Liver (tissue), 2 donors: ENCODE measurements around the gene SYNDIG1.

ENCODE experiments used
- EGR1 ChIP-seq, 2 donors: IDR thresholded peaks; 2 replicates each; pipeline ENCODE4 v1.6.1; 2016 to 2018; ENCODE audit warnings: antibody characterized with exemption in 2 of 2, low read depth in 2 of 2
- RAD21 ChIP-seq, 2 donors: IDR thresholded peaks; 2 replicates each; pipeline ENCODE4 v1.6.1; 2016; ENCODE audit warnings: antibody characterized with exemption in 2 of 2, mild to moderate bottlenecking in 2 of 2
- YY1 ChIP-seq: IDR thresholded peaks from 2 replicates; pipeline ENCODE4 v1.6.1; 2016; ENCODE audit warnings: antibody characterized with exemption, mild to moderate bottlenecking
- TF ChIP-seq, protein P1 (sequence below): IDR thresholded peaks from 2 replicates; pipeline ENCODE4 v1.6.1; 2016; ENCODE audit warnings: antibody characterized with exemption
- TF ChIP-seq, protein P2 (sequence below): IDR thresholded peaks from 2 replicates; pipeline ENCODE4 v1.6.1; 2016; ENCODE audit warnings: antibody characterized with exemption
- donor health status: healthy.

DNA sequence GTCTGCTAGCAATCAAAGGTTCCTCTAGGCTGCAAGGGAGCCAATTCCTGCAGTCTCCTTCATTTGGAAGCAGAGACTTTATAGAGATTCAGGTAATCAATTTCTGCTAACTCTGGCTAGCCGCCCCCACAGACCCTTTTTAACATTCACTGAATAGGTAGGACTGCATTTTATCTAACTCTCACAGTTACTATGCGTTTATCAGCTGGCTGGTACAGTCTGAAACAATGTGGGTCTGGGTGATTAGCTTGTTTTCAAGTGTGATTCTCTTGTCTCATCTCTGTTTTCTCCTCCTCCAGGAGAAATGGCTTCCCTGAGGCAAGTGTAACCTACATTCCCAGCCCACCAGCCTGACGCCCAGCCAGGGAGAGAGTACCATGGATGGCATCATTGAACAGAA is 73.3 kb downstream of the SYNDIG1 start:
- TF ChIP-seq RAD21 (IDR thresholded peaks at IDR 0.05) (no peak), YY1 (no peak), EGR1 (IDR thresholded peaks at IDR 0.05; ENCODE audit: low read depth in 2 of 2) (no peak)
- TF ChIP-seq, protein P1, sequence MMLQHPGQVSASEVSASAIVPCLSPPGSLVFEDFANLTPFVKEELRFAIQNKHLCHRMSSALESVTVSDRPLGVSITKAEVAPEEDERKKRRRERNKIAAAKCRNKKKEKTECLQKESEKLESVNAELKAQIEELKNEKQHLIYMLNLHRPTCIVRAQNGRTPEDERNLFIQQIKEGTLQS = no peak
- TF ChIP-seq, protein P2, sequence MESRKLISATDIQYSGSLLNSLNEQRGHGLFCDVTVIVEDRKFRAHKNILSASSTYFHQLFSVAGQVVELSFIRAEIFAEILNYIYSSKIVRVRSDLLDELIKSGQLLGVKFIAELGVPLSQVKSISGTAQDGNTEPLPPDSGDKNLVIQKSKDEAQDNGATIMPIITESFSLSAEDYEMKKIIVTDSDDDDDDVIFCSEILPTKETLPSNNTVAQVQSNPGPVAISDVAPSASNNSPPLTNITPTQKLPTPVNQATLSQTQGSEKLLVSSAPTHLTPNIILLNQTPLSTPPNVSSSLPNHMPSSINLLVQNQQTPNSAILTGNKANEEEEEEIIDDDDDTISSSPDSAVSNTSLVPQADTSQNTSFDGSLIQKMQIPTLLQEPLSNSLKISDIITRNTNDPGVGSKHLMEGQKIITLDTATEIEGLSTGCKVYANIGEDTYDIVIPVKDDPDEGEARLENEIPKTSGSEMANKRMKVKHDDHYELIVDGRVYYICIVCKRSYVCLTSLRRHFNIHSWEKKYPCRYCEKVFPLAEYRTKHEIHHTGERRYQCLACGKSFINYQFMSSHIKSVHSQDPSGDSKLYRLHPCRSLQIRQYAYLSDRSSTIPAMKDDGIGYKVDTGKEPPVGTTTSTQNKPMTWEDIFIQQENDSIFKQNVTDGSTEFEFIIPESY = no peak
